IPS-18c (cell line): ENCODE results near the gene DISP3.

ENCODE experiments used
- H3K4me3 ChIP-seq: 2 replicates; pipeline ENCODE4 v1.7.0; 2013; ENCODE audit warnings: low read depth, mild to moderate bottlenecking, low read length, moderate library complexity; ENCODE audit not compliant: insufficient read depth
- H3K9me3 ChIP-seq: one replicate; pipeline ENCODE4 v1.6.1; 2013; ENCODE audit warnings: mild to moderate bottlenecking, low read length, moderate library complexity; ENCODE audit not compliant: control insufficient read depth, insufficient read depth

DISP3 gene, protein sequence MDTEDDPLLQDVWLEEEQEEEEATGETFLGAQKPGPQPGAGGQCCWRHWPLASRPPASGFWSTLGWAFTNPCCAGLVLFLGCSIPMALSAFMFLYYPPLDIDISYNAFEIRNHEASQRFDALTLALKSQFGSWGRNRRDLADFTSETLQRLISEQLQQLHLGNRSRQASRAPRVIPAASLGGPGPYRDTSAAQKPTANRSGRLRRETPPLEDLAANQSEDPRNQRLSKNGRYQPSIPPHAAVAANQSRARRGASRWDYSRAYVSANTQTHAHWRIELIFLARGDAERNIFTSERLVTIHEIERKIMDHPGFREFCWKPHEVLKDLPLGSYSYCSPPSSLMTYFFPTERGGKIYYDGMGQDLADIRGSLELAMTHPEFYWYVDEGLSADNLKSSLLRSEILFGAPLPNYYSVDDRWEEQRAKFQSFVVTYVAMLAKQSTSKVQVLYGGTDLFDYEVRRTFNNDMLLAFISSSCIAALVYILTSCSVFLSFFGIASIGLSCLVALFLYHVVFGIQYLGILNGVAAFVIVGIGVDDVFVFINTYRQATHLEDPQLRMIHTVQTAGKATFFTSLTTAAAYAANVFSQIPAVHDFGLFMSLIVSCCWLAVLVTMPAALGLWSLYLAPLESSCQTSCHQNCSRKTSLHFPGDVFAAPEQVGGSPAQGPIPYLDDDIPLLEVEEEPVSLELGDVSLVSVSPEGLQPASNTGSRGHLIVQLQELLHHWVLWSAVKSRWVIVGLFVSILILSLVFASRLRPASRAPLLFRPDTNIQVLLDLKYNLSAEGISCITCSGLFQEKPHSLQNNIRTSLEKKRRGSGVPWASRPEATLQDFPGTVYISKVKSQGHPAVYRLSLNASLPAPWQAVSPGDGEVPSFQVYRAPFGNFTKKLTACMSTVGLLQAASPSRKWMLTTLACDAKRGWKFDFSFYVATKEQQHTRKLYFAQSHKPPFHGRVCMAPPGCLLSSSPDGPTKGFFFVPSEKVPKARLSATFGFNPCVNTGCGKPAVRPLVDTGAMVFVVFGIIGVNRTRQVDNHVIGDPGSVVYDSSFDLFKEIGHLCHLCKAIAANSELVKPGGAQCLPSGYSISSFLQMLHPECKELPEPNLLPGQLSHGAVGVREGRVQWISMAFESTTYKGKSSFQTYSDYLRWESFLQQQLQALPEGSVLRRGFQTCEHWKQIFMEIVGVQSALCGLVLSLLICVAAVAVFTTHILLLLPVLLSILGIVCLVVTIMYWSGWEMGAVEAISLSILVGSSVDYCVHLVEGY (N-terminal part only)

GRCh38 chr1:11478571-11479374 is at the start of gene DISP3:
Gene DISP3 (plus strand): TSS chr1:11479155. CDS start chr1:11500993, 21,838 bp downstream.
- Histone ChIP-seq H3K9me3 (no peaks in the 10 kb centered on the region), H3K4me3 (peak within 1 kb of the TSS; percentile 92)

DNA sequence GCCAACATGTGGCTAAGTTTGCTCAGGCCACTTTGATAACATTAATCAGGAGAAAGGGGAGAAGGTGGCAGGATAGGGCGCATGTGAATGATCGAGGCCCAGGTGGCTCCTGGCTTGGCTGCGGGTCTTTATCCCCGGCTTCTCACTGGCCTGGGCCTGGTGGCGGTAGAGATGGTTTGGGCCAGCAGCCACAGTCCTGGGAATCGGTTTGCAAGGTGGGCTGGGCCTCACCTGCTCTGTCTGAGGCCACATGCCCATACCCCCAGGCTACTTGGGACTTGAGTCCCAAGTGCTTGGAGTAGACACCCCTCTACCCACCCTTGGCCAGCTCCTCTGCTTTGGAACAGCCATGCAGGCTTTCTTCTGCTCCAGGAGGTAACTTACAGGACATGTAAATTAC is 49.7 kb upstream of the DISP3 start:
- Histone ChIP-seq H3K9me3 (no peaks in the 10 kb centered on the region), H3K4me3 (no peak overlapping the region)

DNA sequence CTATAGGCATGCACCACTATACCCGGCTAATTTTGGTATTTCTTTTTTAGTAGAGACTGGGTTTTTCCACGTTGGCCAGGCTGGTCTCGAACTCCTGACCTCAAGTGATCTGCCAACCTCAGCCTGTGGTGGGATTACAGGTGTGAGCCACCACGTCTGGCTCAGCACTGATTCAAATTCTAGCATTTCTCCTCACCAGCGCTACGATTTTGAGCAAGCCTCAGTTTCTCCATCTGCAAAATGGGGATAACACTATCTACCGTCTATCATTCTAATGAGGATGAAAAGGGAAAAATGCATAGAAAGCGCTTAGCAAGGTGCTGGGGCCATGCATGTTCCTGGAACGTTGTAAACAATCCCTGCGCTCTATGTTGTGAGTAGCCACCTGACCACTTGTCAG is 49.0 kb upstream of the DISP3 start:
- H3K9me3 ChIP-seq = no peaks in the 10 kb centered on the region
- H3K4me3 ChIP-seq = no peak overlapping the region

DNA sequence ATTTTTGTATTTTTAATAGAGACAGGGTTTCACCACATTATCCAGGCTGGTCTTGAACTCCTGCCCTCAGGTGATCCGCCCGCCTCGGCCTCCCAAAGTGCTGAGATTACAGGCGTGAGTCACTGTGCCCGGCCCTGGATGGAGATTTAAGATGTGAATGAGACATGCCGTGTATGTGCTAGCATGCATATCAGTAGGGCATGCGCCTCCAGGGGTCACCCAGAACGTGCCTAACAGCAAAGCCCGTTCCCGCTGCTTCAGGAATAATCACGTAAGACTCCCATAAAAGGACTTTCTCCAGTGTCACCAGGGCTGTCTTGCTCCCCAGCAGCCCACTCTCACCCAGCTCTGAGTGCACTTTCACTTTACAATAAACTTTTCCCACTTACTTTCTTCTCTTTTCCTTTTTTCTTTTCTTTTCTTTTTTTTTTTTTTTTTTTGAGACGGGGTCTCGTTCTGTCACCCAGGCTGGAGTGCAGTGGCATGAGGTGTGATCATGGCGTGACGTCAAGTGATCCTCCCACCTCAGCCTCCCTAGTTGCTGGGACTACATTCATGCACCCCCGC is 46.9 kb upstream of the DISP3 start:
- Histone ChIP-seq H3K9me3 (no peaks in the 10 kb centered on the region), H3K4me3 (no peak overlapping the region)

GRCh38 chr1:11432526-11432925 is 46.4 kb upstream of the DISP3 start:
- no peaks in the 10 kb centered on the region for H3K9me3 ChIP-seq

GRCh38 chr1:11434501-11434900 is 44.5 kb upstream of the DISP3 start:
- peaks cover 2% of the 10 kb centered on the region for H3K9me3 ChIP-seq
- H3K4me3 ChIP-seq = no peak overlapping the region

More at GRCh38 chr1:11432526-11432925, 46.4 kb upstream of the DISP3 start:
- no peak overlapping the region for H3K4me3 ChIP-seq

DNA sequence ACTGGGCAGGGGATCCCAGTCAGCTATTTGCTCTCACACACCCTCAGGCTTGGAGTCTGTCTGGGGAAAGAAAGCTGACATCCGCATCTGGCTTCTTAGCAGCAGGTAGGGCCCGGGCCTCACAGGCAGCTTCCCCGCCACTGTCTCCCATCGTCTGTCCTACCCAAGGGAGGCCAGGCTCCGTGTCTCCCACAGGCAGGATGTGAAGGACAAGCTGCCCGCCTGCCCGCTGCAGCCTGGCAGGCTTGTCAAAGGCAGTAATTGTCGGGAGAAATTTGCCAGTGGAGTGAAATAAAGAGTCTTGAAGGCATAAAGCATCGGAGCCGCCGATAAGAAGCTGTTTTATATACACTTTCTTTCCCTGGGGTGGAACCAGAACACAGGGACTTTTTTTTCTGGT is 44.0 kb upstream of the DISP3 start:
- Histone ChIP-seq H3K9me3 (peaks cover 2% of the 10 kb centered on the region), H3K4me3 (no peak overlapping the region)

GRCh38 chr1:11438996-11439395 is 40.0 kb upstream of the DISP3 start:
- Histone ChIP-seq H3K4me3 (no peak overlapping the region), H3K9me3 (peaks cover 2% of the 10 kb centered on the region)

- H3K4me3 ChIP-seq = no peak overlapping the region
- H3K9me3 ChIP-seq = peaks cover 2% of the 10 kb centered on the region
Observed at GRCh38 chr1:11441211-11441952, 37.6 kb upstream of the DISP3 start.

DNA sequence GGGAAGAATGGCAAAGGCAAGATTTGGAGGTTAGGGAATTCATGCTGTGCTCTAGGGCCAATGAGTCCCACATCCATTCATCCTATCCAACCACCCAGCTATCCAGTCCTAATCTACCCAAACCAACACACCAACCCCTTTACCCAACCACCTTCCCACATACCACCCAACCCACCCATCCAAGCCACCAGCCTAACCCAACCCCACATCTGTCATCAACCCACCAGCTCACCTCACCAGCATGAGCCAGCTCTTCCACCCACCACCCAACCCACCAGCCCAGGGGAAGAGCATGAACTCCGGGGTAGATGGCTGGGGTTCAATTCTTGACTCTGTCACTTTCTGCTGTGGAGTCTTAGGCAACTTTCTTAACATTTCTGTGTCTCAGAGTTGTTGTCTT is 35.9 kb upstream of the DISP3 start:
- H3K4me3 ChIP-seq = no peak overlapping the region
- peaks cover 2% of the 10 kb centered on the region for H3K9me3 ChIP-seq

GRCh38 chr1:11443961-11444658 is 34.8 kb upstream of the DISP3 start:
- no peaks in the 10 kb centered on the region for H3K9me3 ChIP-seq

GRCh38 chr1:11444907-11445306 is 34.0 kb upstream of the DISP3 start:
- Histone ChIP-seq H3K4me3 (no peak overlapping the region), H3K9me3 (no peaks in the 10 kb centered on the region)

More at GRCh38 chr1:11443961-11444658, 34.8 kb upstream of the DISP3 start:
- no peak overlapping the region for H3K4me3 ChIP-seq

- Histone ChIP-seq H3K9me3 (no peaks in the 10 kb centered on the region), H3K4me3 (no peak overlapping the region)
Observed at GRCh38 chr1:11447903-11448302, 31.1 kb upstream of the DISP3 start.

GRCh38 chr1:11448373-11449099 is 30.4 kb upstream of the DISP3 start:
- Histone ChIP-seq H3K9me3 (no peaks in the 10 kb centered on the region), H3K4me3 (no peak overlapping the region)

DNA sequence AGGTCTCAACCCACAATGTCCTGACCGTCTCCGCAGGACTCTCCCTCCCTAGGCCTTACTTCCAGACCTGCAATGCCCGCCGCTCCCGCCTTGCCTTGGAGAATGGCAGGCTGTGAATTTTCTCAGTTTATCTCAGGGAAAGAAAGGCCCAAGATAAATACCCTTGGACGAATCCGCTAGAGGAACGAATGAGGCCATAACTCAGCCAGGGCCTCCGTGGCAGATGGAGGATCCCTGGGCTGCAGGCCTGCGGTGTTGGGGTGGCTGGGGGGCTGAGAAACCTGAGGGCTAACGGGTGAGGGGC is 29.9 kb upstream of the DISP3 start:
- H3K9me3 ChIP-seq = no peaks in the 10 kb centered on the region
- H3K4me3 ChIP-seq = no peak overlapping the region
